HG03565 (cell line): ENCODE measurements around the gene STRN.
"Not testable (repeated sequence)": the region's sequence is repeated elsewhere in the genome, so short reads cannot be mapped to it uniquely, and the experiment has no call there.

Experiments
- ATAC-seq: cut with Tn5 transposase; IDR thresholded peaks from one replicate; pipeline ENCODE4 v1.9.1; 2021; ENCODE audit warnings: mild to moderate bottlenecking, moderate library complexity; ENCODE audit not compliant: unreplicated experiment

The STRN gene

DNA sequence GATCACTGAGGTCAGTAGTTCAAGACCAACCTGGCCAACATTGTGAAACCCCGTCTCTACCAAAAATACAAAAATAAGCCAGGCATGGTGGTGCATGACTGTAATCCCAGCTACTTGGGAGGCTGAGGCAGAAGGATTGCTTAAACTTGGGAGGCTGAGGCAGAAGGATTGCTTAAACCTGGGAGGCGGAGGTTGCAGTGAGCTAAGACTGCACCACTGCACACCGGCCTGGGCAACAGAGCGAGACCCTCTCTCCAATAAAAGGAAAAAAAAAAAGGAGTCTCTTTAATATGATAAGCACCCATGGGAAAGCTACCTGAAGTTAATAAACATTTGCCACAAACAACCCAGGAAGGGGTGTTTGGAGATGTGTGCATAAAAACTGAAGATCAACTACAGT lies 2.6 kb downstream of the STRN start:
- no peak for ATAC-seq

GRCh38 chr2:36963106-36963505 lies 3.2 kb downstream of the STRN start:
- no peak for ATAC-seq

- no peak for ATAC-seq
These were observed 5.6 kb downstream of the STRN start for GRCh38 chr2:36960773-36961172.

GRCh38 chr2:36960005-36960675 lies 6.2 kb downstream of the STRN start:
- no peak for ATAC-seq

DNA sequence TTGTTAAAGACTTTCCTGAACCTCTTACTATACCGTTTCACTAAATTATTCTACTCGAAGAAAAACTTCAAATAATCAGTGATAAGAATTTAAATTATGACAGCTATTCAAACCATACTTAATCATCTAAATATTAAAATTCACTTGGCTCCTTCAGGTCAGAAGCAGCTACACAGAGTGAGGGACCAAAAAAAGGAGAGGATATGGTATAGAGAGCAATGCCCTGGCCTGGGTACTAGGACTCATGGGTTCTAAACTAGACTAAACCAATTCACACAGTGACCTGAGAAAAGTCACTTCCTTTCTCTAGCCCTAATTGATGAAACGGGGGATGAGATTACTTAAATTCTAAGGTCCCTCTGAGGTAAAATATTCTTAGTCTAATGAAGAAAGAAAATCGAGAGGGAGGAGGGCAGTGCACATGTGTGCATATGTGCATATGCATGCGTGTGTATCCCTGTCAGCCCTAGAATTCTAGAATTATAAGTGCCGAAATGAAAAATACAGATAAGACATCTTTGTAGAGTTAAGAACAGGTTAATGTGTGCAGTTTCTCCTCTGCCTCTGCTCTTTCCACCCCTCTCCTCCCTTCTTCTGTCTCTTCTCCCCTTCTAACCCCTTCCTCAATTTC lies 11.2 kb downstream of the STRN start:
- ATAC-seq = no peak

- no peak for ATAC-seq
These were observed 13.6 kb downstream of the STRN start for GRCh38 chr2:36952748-36953197.

DNA sequence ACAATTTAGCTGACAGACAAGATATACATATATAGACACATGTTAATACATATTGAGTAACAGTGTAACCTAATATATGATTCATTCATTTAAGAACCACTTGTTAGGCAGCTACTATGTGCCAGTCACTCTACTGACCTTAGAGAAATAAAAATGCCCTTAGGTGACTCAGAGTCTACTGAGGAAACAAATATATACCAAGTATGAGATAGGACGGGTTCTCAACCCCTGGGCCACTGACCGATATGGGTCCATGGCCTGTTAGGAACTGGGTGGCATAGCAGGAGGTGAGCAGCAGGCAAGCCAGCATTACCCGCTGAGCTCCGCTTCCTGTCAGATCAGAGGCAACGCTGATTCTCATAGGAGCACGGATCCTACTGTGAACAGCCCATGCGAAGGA lies 14.8 kb downstream of the STRN start:
- ATAC-seq = no peak

GRCh38 chr2:36951027-36951518 lies 15.3 kb downstream of the STRN start:
- ATAC-seq = no peak

DNA sequence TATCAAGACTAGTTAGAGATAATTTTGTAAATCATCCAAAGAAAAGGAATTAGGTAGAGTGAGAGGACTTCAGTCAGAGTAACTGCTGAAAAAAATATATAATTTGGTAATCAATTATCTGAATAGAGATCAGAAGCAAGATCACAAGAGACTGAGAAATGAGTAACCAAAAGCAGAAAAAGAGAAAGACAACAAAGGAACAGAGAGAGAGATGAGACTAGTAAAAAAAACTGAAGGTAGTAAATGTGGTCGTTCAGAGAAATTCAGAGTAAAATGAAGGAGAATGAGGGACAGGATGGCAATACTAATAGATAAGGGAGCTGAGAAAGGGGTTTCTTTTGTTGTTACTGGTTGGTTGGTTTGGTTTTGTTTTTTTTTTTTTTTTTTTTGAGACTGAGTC lies 16.5 kb downstream of the STRN start:
- no peak for ATAC-seq

DNA sequence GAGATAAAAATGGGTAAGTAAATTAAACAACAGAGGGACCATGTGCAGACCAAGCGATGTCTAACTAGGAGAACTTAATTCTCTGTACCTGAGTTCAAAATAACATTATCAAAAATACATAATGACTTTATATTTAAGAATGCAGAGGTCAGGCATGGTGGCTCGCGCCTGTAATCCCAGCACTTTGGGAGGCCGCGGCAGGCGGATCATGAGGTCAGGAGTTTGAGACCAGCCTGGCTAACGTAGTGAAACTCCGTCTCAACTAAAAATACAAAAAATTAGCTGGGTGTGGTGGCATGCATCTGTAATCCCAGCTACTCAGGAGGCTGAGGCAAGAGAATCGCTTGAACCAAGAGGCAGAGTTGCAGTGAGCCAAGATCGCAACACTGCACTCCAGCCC lies 21.1 kb downstream of the STRN start:
- ATAC-seq = not testable (repeated sequence)

DNA sequence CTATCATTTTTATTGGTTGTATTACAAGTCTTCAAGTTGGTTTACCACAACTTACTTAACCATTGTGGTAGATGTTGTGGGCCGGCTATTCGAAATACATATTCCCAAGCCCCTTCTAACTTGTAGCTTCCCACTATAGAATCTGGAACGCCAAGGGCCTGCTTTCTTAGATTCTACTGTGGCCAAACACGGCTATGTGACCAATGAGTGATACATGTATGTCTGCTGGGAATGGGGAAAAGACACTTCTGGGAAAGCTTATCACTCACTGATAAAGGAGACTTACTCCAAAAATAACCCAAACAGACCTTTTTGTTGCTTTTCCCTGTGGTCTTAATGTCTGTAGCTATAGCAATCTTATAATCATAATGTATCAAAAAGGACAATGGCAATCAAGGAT lies 24.5 kb downstream of the STRN start:
- no peak for ATAC-seq

- not testable (repeated sequence) for ATAC-seq
These were observed 29.8 kb downstream of the STRN start for GRCh38 chr2:36936526-36936925.

DNA sequence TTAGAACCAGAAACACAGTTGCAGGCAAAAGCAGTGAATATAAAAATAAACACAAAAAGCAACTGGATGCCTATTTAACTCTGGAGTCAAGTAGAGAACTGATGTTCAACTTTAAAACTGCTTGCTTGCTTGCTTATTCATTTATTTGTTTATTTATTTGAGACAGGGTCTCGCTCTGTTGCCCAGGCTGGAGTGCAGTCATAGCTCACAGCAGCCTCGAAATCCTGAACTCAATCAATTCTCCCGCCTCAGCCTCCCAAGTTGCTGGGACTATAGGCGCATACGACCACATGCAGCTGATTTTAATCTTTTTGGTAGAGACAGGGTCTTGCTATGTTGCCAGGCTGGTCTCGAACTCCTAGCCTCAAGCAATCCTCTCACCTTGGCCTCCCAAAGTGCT lies 34.6 kb downstream of the STRN start:
- ATAC-seq = not testable (repeated sequence)

- ATAC-seq = not testable (repeated sequence)
These were observed 35.4 kb downstream of the STRN start for GRCh38 chr2:36930787-36931410.

DNA sequence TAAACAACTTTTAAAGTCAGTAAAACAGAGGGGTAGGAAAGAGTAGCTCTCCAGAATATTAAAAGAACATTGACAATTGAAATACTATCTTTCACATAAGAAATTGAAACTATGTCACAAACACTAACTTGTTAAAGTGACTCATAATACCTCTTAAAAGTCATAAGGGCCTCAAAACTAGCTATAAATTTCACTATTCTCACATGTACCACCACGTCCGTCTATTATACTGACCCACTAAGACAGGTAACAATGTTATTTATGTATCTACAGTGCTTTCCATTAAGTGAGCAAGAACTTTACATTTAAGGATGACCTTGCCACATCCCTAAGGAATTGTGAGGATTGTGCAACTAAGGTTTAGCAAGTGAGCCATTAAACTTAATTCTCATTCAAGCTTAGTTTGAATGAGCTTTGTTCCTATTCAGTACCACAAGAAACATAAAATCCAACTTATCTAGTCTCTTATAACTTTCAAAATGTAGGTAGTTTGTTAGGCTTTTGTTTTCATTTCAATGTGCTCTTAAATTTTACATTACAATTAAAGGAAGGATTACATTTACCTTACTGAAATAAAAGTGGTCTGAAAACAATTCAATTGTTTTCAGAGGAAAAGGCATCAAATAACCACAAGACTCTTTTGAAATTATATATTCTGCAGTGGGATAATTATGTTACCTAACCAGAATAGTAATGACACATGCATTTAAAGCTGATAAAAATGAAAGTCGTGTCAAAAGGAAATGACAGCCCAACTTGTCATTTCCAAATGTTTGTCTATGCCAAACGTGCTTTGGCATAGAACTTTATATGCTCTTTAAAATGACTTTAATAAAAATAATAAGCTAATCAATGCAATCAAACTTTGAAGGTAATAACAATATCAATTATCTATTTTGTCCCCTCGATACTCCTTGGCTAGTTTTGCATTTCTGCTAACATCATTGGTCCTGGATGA lies 39.9 kb downstream of the STRN start:
- not testable (repeated sequence) for ATAC-seq

DNA sequence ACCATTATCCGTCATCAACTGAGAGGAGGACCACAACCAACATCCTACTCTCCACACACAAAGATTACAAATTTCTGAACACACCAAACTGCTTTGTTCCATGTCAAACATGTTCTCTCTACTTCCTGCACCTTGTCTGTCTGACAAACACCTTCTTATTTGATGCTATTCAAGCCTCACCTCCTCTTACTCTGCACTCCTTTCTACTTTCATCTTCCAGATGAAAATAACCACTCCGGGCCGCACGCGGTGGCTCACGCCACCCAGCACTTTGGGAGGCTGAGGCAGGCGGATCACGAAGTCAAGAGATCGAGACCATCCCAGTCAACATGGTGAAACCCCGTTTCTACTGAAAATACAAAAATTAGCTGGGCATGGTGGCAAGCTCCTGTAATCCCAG lies 43.7 kb downstream of the STRN start:
- not testable (repeated sequence) for ATAC-seq

- no peak for ATAC-seq
These were observed 44.4 kb downstream of the STRN start for GRCh38 chr2:36921984-36922383.

- no peak for ATAC-seq
These were observed 47.1 kb downstream of the STRN start for GRCh38 chr2:36919041-36919837.

DNA sequence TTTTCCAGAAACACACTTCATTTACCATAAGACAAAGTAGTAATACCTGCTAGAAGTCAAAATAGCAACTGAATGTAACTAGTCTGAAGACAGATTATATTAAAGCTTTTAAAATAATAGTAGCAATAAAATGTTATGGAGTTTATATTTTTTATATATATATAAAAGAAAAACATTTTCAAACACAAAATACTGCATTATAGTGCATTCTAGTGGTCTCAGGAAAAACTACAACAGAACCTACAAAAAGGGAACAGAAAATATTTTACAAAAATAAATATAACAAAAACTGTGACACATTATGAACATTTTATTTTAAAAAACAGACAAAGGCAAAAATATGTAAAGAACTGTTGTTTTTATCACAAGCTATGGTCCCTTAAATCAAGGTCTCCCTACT lies 48.0 kb downstream of the STRN start:
- ATAC-seq = no peak

GRCh38 chr2:36915627-36916026 lies 50.7 kb downstream of the STRN start:
- ATAC-seq = no peak
